ENCODE results near the gene INTS11.

INTS11 gene

DNA sequence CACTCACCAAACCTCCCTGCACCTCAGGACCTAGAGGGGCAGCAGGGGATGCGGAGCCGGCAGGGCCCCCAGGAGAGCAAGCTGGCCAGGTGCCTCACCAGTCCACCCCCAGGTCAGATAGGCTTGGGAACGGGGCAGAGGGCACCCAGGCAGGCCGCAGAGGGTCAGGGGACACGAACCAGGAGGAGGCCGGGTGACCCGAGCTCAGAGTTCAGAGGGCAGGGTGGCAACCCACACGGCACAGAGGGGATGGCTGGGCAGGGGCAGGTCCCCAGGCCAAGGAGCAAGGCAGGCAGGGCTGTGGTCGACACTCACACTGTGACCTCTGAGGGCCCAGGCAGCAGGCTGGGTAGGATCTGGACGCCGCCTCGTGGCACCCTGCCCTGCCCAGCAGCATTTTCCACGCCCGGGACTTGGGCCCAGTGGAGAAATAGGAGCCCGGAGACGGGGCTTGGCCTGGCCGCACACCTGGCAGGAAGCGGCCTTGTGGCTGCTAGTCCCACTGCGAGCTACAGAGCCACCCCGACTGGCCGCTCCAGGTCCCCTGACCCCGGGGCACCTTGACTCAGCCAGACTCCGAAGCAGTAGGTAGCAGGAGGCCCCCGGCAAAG lies 19.5 kb upstream of the INTS11 start:
- no peak for DNase-seq

DNA sequence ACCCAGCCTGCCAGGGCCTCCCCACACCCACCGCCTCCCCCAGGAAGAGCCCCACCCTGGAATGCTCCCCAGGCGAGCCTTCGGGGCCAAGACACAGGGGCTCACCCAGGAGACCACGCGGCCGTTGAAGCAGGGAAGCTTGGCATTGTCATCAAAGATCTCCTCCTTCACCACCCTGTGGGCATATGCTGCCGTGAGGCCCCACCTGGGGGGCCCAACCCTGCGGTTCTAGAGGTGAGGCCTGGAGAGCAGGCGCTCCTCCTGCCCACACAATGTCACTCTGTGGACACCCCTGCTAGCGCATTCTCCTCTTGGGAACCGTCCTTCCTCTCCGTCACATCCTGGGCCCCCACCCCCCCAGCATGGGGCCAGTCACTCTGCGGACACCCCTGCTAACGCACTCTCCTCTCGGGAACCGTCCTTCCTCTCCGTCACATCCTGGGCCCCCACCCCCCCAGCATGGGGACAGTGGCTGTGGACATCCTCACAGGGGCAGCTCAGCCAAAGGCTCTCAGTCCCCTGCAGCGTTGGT lies 18.2 kb upstream of the INTS11 start:
- no peak for DNase-seq

DNA sequence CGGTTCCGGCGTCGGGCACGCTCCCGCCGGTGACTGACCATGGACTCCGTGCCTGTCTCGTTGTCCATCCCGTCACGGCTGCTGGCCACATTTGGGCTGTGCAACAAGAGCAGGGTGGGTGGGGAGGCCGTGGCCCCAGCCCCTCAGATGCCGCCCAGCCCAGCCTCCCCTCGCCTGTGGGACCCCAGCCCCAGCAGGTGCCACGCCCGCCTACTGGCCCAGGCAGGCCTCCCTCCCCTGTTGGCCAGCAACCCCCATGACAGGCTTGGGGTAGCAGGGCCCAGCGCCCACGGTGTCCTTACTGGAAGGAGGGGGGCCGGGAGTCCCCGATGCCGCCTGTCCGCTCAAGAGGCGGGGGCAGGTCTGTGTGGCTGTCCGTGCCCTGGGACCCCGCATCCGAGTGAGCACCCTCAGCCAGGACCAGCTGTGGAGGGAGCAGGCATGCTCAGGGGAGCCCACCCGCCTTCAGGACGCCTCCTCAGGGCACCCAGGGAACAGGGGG lies 17.7 kb upstream of the INTS11 start:
- DNase-seq = no peak

DNA sequence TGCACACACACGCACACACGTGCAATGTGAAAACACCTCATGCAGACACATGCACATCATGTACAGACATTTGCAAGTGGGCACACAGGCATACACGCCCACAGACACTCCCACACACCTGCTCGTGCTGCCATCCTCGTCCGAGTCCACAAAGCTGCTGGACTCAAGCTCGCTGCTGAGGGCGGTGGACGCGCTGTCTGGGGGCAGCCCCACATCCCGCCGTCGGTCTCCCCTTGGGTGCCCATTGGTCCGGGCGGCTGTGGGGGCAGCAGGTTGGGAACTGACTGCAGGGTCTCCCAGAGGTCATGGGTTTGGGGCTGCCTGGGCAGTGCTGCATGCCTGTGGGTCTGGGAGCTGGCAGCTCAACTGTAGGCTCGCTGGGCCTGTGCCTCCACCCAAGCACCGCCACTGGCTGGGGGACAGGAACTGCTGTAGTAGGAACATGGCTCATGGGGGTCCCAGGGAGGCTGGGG lies 17.1 kb upstream of the INTS11 start:
- DNase-seq = no peak

DNA sequence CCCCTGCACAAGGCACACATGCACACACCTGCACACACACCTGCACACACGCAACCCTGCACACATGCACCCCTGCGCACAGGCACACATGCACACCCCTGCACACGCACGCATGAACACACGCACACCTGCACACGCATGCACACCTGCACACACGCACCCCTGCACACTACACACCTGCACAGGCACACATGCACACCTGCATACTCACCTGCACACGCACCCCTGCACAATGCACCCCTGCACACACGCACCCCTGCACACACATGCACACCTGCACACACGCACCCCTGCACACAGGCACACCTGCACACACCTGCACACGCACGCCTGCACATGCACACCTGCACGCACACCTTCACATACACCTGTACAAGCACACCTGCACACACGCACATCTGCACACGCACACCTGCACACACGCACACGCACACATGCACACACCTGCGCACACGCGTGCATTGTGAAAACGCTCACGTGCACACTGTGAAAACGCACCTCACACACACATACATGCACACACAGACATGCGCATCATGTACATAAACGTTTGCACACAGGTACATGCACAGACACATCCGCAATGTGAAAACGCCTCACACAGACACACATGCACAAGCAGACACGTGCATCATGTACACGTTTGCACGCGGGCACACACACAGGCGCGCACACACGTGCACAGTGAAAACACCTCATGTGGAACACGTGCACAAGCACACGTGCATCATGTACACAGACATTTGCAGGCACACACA lies 16.5 kb upstream of the INTS11 start:
- no peak for DNase-seq

GRCh38 chr1:1340185-1340584 lies 15.7 kb upstream of the INTS11 start:
- no peak for DNase-seq

GRCh38 chr1:1338278-1338677 lies 13.8 kb upstream of the INTS11 start:
- DNase-seq = no peak

DNA sequence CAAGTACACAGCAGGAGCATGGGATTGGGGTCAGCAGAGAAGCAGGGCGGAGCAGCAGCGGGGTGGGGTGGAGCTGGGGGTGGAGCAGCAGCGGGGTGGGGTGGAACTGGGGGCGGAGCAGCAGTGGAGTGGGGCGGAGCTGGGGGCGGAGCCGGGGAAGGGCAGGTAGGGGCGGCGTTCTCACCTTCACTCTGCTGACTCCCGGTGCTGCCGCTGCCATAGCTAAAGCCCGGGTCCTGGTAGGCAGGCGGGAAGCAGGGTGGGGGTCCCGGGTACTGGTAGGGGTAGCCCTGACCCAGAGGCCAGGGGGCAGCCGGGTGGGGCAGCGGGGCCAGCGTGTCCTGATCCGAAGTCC lies 13.3 kb upstream of the INTS11 start:
- DNase-seq = no peak

DNA sequence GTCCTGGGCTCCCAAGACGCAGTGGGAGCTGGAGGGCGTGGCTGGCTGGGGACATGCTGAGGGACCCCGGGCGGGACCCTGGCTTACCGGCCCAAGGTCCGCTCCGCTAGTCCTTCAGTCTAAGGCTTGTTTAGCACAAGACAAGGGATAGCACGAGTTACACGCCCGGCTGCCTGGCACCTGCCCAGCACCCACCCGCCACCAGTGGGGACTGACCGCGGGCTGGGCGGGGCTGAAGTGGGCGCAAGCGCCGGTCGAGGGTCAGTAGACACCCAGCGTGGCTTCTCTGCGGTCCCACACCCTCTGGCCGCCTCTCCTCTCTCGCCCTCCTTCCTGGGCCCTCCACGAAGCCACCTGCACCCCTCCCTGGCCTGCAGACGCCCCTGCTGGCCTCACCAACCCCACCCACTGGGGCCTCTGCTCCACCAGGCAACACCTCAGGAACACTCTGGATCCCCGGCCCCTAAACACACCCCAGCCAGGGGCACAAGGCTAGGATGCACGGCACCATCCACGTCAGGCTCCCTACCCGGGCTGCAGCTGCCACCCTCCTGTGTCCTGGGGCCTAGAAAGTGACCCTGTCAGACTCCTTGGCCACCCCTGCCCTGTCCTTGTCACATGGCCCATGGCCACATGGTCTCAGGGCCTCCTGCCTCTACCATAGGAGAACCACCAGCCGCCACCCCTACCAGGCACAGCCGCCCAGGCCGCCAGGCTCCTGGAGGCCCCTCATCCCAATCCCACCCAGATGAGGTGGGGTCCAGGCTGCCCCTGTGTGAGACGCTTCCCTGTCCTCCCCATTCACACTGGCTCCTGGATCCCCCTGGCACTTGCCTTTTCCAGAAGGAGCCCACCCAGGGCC lies 12.7 kb upstream of the INTS11 start:
- no peak for DNase-seq

DNA sequence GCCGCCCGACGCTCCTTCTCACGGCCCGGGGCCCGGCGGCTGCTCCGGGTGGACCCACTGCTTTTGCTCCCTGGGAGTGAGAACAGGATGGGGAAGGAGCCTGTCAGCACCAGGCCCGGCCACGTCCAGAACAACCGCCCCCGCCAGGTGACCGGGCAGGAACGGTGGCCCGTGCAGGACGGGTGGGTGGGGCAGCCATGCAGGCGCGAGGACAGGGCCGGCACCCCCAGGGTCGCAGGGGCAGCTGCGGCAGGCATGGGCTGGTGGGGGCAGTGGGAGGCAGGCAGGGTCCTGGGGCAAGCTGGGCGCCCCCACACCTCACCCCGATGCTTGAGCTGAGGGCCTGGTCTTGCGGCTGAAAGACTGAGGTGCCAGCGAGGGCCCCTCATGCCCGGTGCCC lies 12.0 kb upstream of the INTS11 start:
- DNase-seq = no peak

GRCh38 chr1:1335792-1336248 lies 11.4 kb upstream of the INTS11 start:
- no peak for DNase-seq

DNA sequence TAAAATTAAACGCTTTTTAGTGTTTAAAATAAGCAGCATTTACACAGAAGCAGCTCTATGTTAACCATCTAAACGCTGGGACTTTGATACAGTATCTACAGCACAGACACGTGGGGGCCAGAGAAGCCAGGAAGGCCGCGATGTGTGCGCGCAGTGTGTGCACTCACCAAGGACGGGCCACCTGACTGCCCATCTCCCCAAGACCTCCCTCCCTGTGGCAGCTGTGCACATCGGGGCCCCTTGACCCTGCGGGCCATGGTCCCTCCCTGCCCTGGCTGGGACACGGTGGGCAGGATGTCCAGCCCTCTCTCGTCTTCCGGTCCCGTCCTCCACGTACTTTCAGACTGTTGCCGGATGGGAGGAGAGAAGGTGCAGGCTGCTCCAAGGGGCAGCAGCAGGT lies 10.8 kb upstream of the INTS11 start:
- DNase-seq = no peak

GRCh38 chr1:1334835-1335234 lies 10.4 kb upstream of the INTS11 start:
- no peak for DNase-seq

DNA sequence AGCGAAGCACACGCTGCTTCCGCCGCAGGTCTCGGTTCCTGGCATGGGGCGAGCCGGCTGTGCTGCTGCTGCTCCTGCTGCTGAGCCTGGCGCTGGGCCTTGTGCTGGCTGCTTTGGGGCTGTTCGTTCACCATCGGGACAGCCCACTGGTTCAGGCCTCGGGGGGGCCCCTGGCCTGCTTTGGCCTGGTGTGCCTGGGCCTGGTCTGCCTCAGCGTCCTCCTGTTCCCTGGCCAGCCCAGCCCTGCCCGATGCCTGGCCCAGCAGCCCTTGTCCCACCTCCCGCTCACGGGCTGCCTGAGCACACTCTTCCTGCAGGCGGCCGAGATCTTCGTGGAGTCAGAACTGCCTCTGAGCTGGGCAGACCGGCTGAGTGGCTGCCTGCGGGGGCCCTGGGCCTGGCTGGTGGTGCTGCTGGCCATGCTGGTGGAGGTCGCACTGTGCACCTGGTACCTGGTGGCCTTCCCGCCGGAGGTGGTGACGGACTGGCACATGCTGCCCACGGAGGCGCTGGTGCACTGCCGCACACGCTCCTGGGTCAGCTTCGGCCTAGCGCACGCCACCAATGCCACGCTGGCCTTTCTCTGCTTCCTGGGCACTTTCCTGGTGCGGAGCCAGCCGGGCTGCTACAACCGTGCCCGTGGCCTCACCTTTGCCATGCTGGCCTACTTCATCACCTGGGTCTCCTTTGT lies 9.2 kb upstream of the INTS11 start:
- no peak for DNase-seq

GRCh38 chr1:1332774-1333480 lies 8.5 kb upstream of the INTS11 start:
- no peak for DNase-seq

DNA sequence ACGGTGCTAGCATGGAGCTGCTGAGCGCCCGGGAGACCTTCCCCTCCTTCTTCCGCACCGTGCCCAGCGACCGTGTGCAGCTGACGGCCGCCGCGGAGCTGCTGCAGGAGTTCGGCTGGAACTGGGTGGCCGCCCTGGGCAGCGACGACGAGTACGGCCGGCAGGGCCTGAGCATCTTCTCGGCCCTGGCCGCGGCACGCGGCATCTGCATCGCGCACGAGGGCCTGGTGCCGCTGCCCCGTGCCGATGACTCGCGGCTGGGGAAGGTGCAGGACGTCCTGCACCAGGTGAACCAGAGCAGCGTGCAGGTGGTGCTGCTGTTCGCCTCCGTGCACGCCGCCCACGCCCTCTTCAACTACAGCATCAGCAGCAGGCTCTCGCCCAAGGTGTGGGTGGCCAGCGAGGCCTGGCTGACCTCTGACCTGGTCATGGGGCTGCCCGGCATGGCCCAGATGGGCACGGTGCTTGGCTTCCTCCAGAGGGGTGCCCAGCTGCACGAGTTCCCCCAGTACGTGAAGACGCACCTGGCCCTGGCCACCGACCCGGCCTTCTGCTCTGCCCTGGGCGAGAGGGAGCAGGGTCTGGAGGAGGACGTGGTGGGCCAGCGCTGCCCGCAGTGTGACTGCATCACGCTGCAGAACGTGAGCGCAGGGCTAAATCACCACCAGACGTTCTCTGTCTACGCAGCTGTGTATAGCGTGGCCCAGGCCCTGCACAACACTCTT lies 7.7 kb upstream of the INTS11 start:
- DNase-seq = no peak

GRCh38 chr1:1331068-1331965 lies 6.9 kb upstream of the INTS11 start, which contains the start of gene TAS1R3:
TSS of gene TAS1R3 (plus strand) at chr1:1331280. CDS start at chr1:1331346, 66 bp downstream.
- no peak for DNase-seq

DNA sequence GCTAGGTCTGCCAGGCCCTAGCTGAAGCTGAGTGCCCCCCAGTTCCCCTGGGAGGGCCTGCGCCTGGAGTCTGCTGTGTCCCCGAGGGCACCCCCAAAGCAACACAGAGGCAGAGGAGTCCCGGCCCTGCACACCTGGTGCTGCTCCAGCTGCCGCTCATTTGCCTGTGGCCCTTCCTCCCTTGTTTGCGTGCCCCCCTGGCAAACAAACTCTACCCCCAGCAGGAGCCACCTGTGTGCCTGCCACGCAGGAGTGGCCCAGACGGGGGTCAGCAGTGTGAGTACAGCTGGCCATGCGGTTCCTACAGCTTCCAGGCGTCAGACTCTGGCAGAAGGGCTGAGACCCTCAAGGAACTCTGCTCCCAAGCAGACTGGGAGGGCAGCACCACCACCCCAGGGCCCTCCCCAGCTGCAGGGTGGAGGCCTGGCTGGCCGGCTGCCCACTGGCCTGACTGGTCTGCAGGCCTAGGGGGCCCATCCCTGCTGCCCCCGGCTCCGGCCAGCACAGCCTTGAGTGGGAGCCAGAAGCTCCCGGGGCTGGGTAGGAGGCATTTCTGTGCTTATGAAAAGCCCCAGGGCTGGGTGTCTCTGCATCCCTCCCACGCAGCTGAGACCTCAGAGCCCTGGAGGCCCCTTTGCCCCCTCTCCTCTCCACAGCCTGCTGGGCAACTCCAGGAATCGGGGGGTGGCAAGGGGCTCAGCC lies 6.1 kb upstream of the INTS11 start:
- no peak for DNase-seq

Measured in fibroblast of skin of right quadriceps (primary cell).